K562 (cell line): ENCODE data around the gene PCCA. TPM values are rescaled to one million over a fixed set of nuclear protein-coding genes. Genes with fewer than 3 reads are reported as not detected.

Source experiments
- ATAC-seq: fragments of 200-7000 bp; cut with Tn5 transposase; 3 replicates; pipeline ENCODE4 v1.9.1; 2020; ENCODE audit warnings: moderate library complexity
- Bru-seq: library from RNA; stranded (reverse); fragments of 400-500 nt; gene quantifications from one replicate; lab custom pipeline; 2021; lab: Mats Ljungman, UMichigan
- BruChase-seq, 2 experiments: library from RNA; stranded (reverse); fragments of 400-500 nt; gene quantifications; one replicate each; lab custom pipeline; 2021; lab: Mats Ljungman, UMichigan
- BruUV-seq: library from RNA; stranded (reverse); fragments of 400-500 nt; replicated peaks from 2 replicates; lab custom pipeline; 2021; lab: Mats Ljungman, UMichigan
- CTCF ChIA-PET: fragments of 300-600 bp; formaldehyde crosslinking; extraction: SDS; loops from one replicate; lab custom pipeline; 2021; ENCODE audit warnings: low intra/inter-chr PET ratio; lab: Yijun Ruan, JAX
- POLR2A ChIA-PET: fragments of 300-600, 350-650 bp; sonication (Branson Sonifier 250); formaldehyde crosslinking; extraction: SDS; loops from one replicate; lab custom pipeline; 2021; ENCODE audit warnings: antibody characterized with exemption, inconsistent platforms; lab: Yijun Ruan, JAX
- DNase-seq, 4 experiments: peaks; one replicate each; pipeline versions ENCODE4 v3.0.0 to v3.0.0-alpha.2; 2011 to 2018; ENCODE audit warnings: low spot score in 3 of 4, mixed read lengths in 3 of 4; ENCODE audit errors: extremely low read depth in 1 of 4
- FAIRE-seq: peaks from 2 replicates; lab custom pipeline; 2011; peaks lifted over from hg19 to GRCh38; lab: Jason Lieb, UNC
- H2AFZ ChIP-seq: 2 replicates; pipeline ENCODE4 v1.6.0; 2011; ENCODE audit warnings: low read depth, low read length, control low read depth, inconsistent platforms
- H3K27ac ChIP-seq: fragments of 200-600 bp; 3 replicates; pipeline ENCODE4 v1.8.0; 2011; ENCODE audit warnings: low read depth, mild to moderate bottlenecking, control low read depth, inconsistent platforms, low read length, moderate library complexity, mixed read lengths; ENCODE audit errors: extremely low read depth
- H3K27me3 ChIP-seq, 2 experiments: fragments of 300-600 bp in 1 of 2; 2 replicates in 1 of 2; 3 replicates in 1 of 2; pipeline versions ENCODE4 v1.6.0 to v1.8.0; 2011; ENCODE audit warnings: inconsistent platforms in 2 of 2, low read length in 2 of 2, mild to moderate bottlenecking in 1 of 2, mixed read lengths in 1 of 2, moderate library complexity in 1 of 2; ENCODE audit not compliant: control insufficient read depth in 2 of 2, insufficient read depth in 2 of 2
- H3K36me3 ChIP-seq: fragments of 300-600 bp; 3 replicates; pipeline ENCODE4 v1.8.0; 2011; ENCODE audit warnings: mild to moderate bottlenecking, low read length, inconsistent platforms; ENCODE audit not compliant: control insufficient read depth, insufficient read depth
- H3K4me1 ChIP-seq, 2 experiments: fragments of 200-600 bp in 1 of 2; replicated peaks in 1 of 2; 2 replicates in 1 of 2; 3 replicates in 1 of 2; pipeline versions ENCODE4 v1.5.1 to v1.8.0; 2011; ENCODE audit warnings: inconsistent platforms in 2 of 2, low read length in 2 of 2, mild to moderate bottlenecking in 1 of 2, mixed read lengths in 1 of 2, moderate library complexity in 1 of 2; ENCODE audit not compliant: control insufficient read depth in 2 of 2, insufficient read depth in 2 of 2
- H3K4me2 ChIP-seq: 2 replicates; pipeline ENCODE4 v1.6.1; 2011; ENCODE audit warnings: low read length, control low read depth, inconsistent platforms, mixed read lengths; ENCODE audit not compliant: insufficient read depth
- H3K4me3 ChIP-seq: fragments of 200-600 bp; sonication (generic), shearing (Covaris generic); 2 replicates; pipeline ENCODE4 v1.5.1; 2016; ENCODE audit warnings: control low read depth, inconsistent platforms
- H3K79me2 ChIP-seq: fragments of 200-600 bp; 3 replicates; pipeline ENCODE4 v1.8.0; 2011; ENCODE audit warnings: low read length, inconsistent platforms; ENCODE audit not compliant: control insufficient read depth, insufficient read depth
- H3K9ac ChIP-seq, 2 experiments: 2 replicates each; pipeline versions ENCODE4 v1.6.0 to v1.6.1; 2011; ENCODE audit warnings: low read depth in 2 of 2, low read length in 2 of 2, control low read depth in 1 of 2, inconsistent platforms in 1 of 2, mild to moderate bottlenecking in 1 of 2, mixed read lengths in 1 of 2; ENCODE audit not compliant: insufficient read depth in 1 of 2
- H3K9me1 ChIP-seq: one replicate; pipeline ENCODE4 v1.6.0; 2011; ENCODE audit warnings: inconsistent platforms, mild to moderate bottlenecking, low read length, moderate library complexity; ENCODE audit not compliant: control insufficient read depth, insufficient read depth
- H3K9me3 ChIP-seq: replicated peaks from 2 replicates; pipeline ENCODE4 v1.5.1; 2011; ENCODE audit warnings: low read depth, low read length, inconsistent platforms; ENCODE audit not compliant: control insufficient read depth, insufficient read depth
- H4K20me1 ChIP-seq: replicated peaks from 2 replicates; pipeline ENCODE4 v1.6.1; 2011; ENCODE audit warnings: low read length, inconsistent platforms, mixed read lengths; ENCODE audit not compliant: control insufficient read depth, insufficient read depth
- ZBTB40 ChIP-seq, 2 experiments: fragments of 450-650 bp in 1 of 2; sonication (generic) in 1 of 2; formaldehyde crosslinking in 1 of 2; IDR thresholded peaks; 2 replicates each; pipeline versions ENCODE4 v1.7.1 to v1.9.0; 2016 to 2022; ENCODE audit warnings: inconsistent platforms in 1 of 2, mild to moderate bottlenecking in 1 of 2, missing genetic modification reagents in 1 of 2
- ZC3H8 ChIP-seq: fragments of 450-650 bp; IDR thresholded peaks from 2 replicates; pipeline ENCODE4 v1.6.1; 2017
- WGBS: fragments of 100-300 bp; shearing (Covaris generic); methylation state at CpG from one replicate; pipeline ENCODE4 v1.1.6; 2016; ENCODE audit warnings: low coverage, mixed read lengths; ENCODE audit not compliant: insufficient coverage; ENCODE audit errors: missing lambda C conversion rate; 5-methylcytosine and 5-hydroxymethylcytosine counted together
- in situ Hi-C: fragments of 300-500 bp; cut with MboI; formaldehyde crosslinking; loops from 4 replicates; pipeline ENCODE4 v1.15.0; 2018; ENCODE audit warnings: inconsistent platforms, mixed read lengths
- intact Hi-C: fragments of 100-400 bp; cut with micrococcal nuclease; formaldehyde crosslinking; loops from 2 replicates; pipeline ENCODE4 v1.14.2; 2022
- long read RNA-seq, 3 experiments: library from polyadenylated mRNA in 2 of 3; library from RNA in 1 of 3; unstranded in 2 of 3; stranded (forward) in 1 of 3; transcript quantifications; one replicate each; pipeline ENCODE4 v2.0.0, GENCODE V29; 2019 to 2022
- polyA minus RNA-seq, 3 experiments: library from RNA; depleted of rRNA, polyadenylated mRNA; stranded (reverse); fragments of >200 nt; gene quantifications; 2 replicates each; pipeline ENCODE4 v1.2.3, GENCODE V29; 2011
- polyA plus RNA-seq, 8 experiments: library from polyadenylated mRNA; depleted of rRNA in 4 of 8; stranded (reverse) in 5 of 8; unstranded in 3 of 8; fragments of >200 nt; fragmentation: Nextera tagmentation in 2 of 8; fragmentation: Illumina TruSeq in 1 of 8; extraction: Ambion mirVana in 2 of 8; extraction: Trizol in 1 of 8; gene quantifications; 2 replicates each; pipeline versions ENCODE4 v1.2.1 to v1.2.3, GENCODE V29; 2011 to 2014; ENCODE audit warnings: inconsistent platforms in 1 of 8, missing spikeins in 1 of 8
- total RNA-seq, 7 experiments: library from RNA; depleted of rRNA in 6 of 7; stranded (reverse); fragments of >200 nt in 6 of 7; fragmentation: Illumina TruSeq in 2 of 7; extraction: Trizol in 2 of 7; gene quantifications; 2 replicates each; pipeline versions ENCODE4 v1.2.1 to v1.2.3, GENCODE V29; 2011 to 2021; ENCODE audit warnings: low replicate concordance in 1 of 7

PCCA gene, protein sequence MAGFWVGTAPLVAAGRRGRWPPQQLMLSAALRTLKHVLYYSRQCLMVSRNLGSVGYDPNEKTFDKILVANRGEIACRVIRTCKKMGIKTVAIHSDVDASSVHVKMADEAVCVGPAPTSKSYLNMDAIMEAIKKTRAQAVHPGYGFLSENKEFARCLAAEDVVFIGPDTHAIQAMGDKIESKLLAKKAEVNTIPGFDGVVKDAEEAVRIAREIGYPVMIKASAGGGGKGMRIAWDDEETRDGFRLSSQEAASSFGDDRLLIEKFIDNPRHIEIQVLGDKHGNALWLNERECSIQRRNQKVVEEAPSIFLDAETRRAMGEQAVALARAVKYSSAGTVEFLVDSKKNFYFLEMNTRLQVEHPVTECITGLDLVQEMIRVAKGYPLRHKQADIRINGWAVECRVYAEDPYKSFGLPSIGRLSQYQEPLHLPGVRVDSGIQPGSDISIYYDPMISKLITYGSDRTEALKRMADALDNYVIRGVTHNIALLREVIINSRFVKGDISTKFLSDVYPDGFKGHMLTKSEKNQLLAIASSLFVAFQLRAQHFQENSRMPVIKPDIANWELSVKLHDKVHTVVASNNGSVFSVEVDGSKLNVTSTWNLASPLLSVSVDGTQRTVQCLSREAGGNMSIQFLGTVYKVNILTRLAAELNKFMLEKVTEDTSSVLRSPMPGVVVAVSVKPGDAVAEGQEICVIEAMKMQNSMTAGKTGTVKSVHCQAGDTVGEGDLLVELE
- total RNA-seq (2011; cell fraction: chromatin; rRNA removed; ENCODE audit: low replicate concordance): 20.8 and 54.4 TPM in 2 replicates
- total RNA-seq (2011; cell fraction: nucleolus; rRNA removed): 10.3 and 13.6 TPM in 2 replicates
- total RNA-seq (2011; cell fraction: nucleoplasm; rRNA removed): 24.3 and 47.7 TPM in 2 replicates
- total RNA-seq (2014; rRNA removed) (6.6 and 8.1 TPM in 2 replicates), total RNA-seq (2014; rRNA removed; fragmentation: Illumina TruSeq; extraction: Trizol) (11.2 and 13.8 TPM in 2 replicates), total RNA-seq (2015; rRNA removed; fragmentation: Illumina TruSeq; extraction: Trizol) (8.1 and 10.6 TPM in 2 replicates), total RNA-seq (2021) (10.5 and 14.1 TPM in 2 replicates), polyA plus RNA-seq (2011; rRNA removed) (7.7 and 9.7 TPM in 2 replicates), polyA plus RNA-seq (2014; fragmentation: Illumina TruSeq; extraction: Trizol) (9.4 and 10.2 TPM in 2 replicates), polyA plus RNA-seq (2014; fragmentation: Nextera tagmentation; extraction: Ambion mirVana) (1 to 10 TPM; 5.2 to 5.5 TPM), polyA plus RNA-seq (2014; rRNA removed) (11.1 and 11.3 TPM in 2 replicates), polyA minus RNA-seq (2011; rRNA and poly(A)+ RNA removed) (28.1 and 28.7 TPM in 2 replicates), Bru-seq, nascent RNA (percentile 58 among the genes with signal in this experiment), BruChase-seq, experiment 1, labeled RNA remaining after a 2-hour chase (percentile 63 among the genes with signal in this experiment), BruChase-seq, experiment 2, labeled RNA remaining after a 6-hour chase (percentile 62 among the genes with signal in this experiment)
- 3.0 and 3.8 TPM in 2 replicates for polyA plus RNA-seq (2011; cell fraction: cytosol; rRNA removed)
- 7.1 and 7.2 TPM in 2 replicates for polyA plus RNA-seq (2011; cell fraction: nucleus; rRNA removed)
- 9.1 and 10.5 TPM in 2 replicates for polyA plus RNA-seq (2012)
- polyA minus RNA-seq (2011; cell fraction: cytosol; rRNA and poly(A)+ RNA removed): 3.8 and 5.3 TPM in 2 replicates
- polyA minus RNA-seq (2011; cell fraction: nucleus; rRNA and poly(A)+ RNA removed): 10.4 and 15.6 TPM in 2 replicates
- long read RNA-seq, experiment 1, transcript PCCA-201 (23 exons, 2,418 nt): minor isoform, 5 of 32 reads
- long read RNA-seq, experiment 1, transcript PCCA-202 (24 exons, 2,494 nt): major isoform, 11 of 32 reads
- long read RNA-seq, experiment 1, partial matches to known transcripts: 3 of 32 reads
- long read RNA-seq, experiment 1, other reads (novel, unspliced or antisense): 13 of 32 reads
- long read RNA-seq, experiment 2, partial matches to known transcripts: 1 of 8 reads
- long read RNA-seq, experiment 2, other reads (novel, unspliced or antisense): 4 of 8 reads
- long read RNA-seq, experiment 3, transcript PCCA-202 (24 exons, 2,494 nt): major isoform, 6 of 13 reads
- long read RNA-seq, experiment 3, partial matches to known transcripts: 0 of 13 reads
- long read RNA-seq, experiment 3, other reads (novel, unspliced or antisense): 7 of 13 reads

GRCh38 chr13:100088644-100089464 lies at the start of gene PCCA:
TSS of gene PCCA (plus strand) at chr13:100089093. CDS start at chr13:100089121, 28 bp downstream.
- no TSS peak for BruUV-seq
- no peaks in the 10 kb centered on the region for H3K9me3 ChIP-seq
- H3K9ac ChIP-seq: peak within 1 kb of the TSS; percentile 63 to 92
- FAIRE-seq (peak; percentile 82), DNase-seq (peak; percentile 87 to 93 (median 90)), ATAC-seq (peak; percentile 97)
- in situ Hi-C loops: no loop called here
- peak within 1 kb of the TSS; percentile 80 for H3K4me3 ChIP-seq
- intact Hi-C loops: no loop called here
- no peaks in the 10 kb centered on the region for H3K9me1 ChIP-seq
- no peaks in the 10 kb centered on the region for H3K27me3 ChIP-seq
- WGBS: 0% methylated on average over 15 of the region's 77 CpGs
- CTCF ChIA-PET: no interaction called here
- H2AFZ ChIP-seq: peak within 1 kb of the TSS; percentile 94
- peaks cover 36% of the 10 kb centered on the region for H3K79me2 ChIP-seq
- H3K27ac ChIP-seq: peak within 1 kb of the TSS; percentile 66
- H4K20me1 ChIP-seq: no peaks in the 10 kb centered on the region
- peaks cover 10% of the 10 kb centered on the region; the same call in 1 of the 3 replicates for H3K36me3 ChIP-seq
- peaks cover 8 to 10% of the 10 kb centered on the region in 2 experiments; a peak in 3 of 5 replicates for H3K4me1 ChIP-seq
- peak within 1 kb of the TSS; percentile 82 for H3K4me2 ChIP-seq
- POLR2A ChIA-PET: interaction anchor here (0.6 to 2.2 kb wide), 6 partner anchors 9 to 311 kb away, joined by 3 to 10 read pairs (median 3); no protein-coding TSS in a partner anchor
- peak; percentile 40; the same call in 1 of the 2 replicates for TF ChIP-seq ZBTB40 (IDR thresholded peaks at IDR 0.05)
- TF ChIP-seq ZBTB40 (CRISPR knock-in tag; IDR thresholded peaks at IDR 0.05): no peak
- no peak for TF ChIP-seq ZC3H8
